Aortic smooth muscle cell (primary cell): ENCODE measurements around the gene MYADM. TPM values are rescaled to one million over a fixed set of nuclear protein-coding genes. Genes with fewer than 3 reads are reported as not detected.

ENCODE experiments used
- total RNA-seq: library from RNA; depleted of rRNA; stranded (reverse); fragments of >200 nt; gene quantifications from 2 replicates; pipeline ENCODE4 v1.2.3, GENCODE V29; 2014

MYADM gene, protein sequence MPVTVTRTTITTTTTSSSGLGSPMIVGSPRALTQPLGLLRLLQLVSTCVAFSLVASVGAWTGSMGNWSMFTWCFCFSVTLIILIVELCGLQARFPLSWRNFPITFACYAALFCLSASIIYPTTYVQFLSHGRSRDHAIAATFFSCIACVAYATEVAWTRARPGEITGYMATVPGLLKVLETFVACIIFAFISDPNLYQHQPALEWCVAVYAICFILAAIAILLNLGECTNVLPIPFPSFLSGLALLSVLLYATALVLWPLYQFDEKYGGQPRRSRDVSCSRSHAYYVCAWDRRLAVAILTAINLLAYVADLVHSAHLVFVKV
- total RNA-seq = 8.6 and 16.4 TPM in 2 replicates

DNA sequence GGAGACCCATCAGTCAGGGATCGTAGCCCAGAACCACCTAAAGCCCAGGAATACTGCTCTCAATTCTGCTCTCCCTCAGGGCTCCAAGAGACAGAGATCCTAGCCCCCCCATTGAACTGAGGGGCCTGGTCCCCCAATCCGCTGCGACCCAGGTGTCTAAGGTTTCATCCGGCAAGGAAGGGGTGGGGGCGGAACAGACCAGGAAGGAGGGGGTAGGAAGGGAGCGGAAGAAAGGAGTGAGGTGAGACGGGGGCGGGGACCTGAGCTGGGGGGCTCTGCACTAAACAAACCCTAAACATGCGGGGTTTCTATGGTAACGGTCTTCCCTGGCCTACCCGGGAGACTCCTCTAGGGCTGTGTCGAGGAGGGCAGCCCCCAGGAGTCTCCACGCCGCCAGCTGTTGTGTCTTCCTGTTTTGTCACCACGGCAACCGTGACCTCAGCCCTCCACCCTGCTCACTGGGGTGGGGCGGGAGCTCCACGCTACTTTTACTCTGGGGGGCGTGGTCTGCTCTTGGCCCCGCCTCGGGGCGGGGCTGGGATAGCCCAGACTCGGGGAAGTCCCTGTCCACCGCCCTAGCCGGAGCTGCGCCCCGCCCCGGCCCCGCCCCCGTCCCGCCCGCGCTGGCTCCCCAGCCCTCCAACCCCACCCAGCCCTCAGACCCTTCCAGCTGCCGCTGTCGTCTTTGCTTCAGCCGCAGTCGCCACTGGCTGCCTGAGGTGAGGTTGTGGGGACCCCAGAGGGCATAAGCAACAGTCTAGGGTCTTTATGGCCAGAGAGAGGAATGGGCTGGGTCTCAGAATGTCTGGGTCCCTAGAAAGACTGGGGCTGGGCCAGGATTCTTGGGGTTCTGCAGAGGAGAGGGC, at the start of gene MYADM:
MYADM (plus strand) TSS at position 659 of the 866 bp plus-strand sequence. CDS start 5,647 bp downstream, outside the sequence.

DNA sequence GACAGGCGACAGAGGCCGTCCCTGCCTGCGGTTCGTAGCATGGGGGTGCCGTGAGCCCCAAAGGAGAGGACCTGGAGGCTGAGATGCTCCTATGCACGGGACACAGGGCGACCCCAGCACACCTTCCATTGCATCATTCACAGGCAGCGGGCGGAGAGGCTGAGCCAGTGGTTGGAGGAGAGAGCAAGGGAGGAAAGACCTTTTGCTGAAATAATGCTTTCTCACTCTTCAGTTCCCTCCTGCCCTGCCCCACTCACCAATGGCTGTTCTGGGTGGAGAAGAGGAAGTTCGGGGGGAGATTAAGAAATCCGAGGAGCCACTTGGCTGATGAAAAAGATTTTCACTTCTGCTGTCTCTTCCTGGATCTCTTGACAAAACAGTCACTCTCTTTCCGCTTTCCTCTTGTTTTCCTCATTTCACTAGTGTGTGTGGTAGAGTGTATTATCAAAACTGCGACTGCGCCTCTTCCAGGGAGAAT, 43.5 kb upstream of the MYADM start, which contains the start of gene NLRP12:
NLRP12 (minus strand) TSS at position 181 of the 478 bp plus-strand sequence; CDS start at position 41, 140 bp downstream.

DNA sequence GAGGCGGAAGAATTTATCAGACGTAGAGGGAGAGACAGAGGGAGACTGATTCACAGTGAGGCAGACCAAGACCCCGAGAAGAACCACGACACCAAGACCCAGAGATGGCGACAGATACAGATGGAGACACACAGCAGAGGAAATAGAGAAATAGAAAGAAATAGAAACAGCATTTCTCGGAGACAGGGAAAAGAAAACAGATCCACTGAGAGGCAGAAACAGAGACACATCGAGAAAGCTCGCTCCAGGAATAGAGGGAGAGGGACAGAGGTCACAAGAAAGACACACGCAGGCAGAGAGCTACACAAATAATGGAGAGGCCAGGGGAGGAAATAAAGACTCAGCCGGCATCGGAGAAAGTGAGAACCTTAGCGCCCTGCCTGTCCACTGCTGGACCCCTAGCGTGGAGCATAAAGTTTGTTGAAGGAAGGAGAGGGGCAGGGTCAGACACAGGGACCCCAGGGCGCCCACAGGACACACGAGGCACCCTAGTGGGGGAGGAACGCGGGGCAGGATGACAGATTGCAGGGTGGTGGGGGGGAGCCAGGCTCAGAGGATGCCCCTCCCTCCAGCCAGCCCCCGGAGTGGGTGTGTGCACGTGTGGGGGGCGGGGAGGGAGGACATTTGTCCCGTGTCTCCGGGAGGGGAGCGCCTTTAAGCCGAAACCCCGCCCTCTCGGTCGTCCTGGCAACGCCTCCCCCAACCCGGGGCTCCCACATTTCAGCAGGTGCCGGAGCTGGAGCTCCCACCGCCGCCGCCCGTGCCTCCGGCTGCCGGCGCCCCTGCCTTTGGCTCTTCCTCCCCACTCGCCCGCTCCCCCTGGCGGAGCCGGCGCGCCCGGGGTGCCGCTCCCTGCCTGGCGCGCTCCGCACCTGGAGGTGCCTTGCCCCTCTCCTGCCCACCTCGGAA, 14.1 kb downstream of the MYADM start, which contains the start of gene PRKCG:
PRKCG (plus strand) TSS at position 716 of the 909 bp plus-strand sequence. CDS start 298 bp downstream, outside the sequence.

DNA sequence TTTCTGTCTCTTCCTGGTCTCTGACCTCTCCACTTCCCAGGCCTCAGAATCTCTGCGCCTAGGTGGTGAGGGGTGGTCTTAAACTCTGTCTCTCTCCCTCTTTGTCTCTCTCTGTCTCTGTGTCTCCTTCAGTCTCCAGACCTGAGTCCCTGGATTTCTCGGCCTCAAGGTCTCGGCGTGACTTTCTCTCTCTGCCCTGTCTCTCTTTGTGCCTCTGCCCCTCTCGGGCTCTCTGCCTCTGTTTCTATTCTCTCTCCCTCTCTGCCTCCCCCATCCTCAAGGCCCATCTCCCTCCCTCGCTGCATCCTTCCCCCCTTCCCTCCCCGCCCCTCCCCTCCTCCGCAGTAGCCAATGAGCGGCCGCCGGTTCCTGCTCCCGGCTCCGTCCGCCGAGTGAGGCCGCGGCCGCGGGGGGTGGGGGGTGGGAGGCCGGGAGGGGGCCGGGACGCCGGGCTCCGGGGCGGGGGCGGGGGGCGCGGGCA, 41.3 kb downstream of the MYADM start, which contains the start of gene CACNG7:
CACNG7 (plus strand) TSS at position 344 of the 481 bp plus-strand sequence. CDS start 3,554 bp downstream, outside the sequence.

Other genes starting within 250 kb of the MYADM start
- not detected in 2 replicates for gene DPRX, start 235.9 kb upstream of the MYADM start, total RNA-seq
- gene NLRP12, start 43.6 kb upstream of the MYADM start, total RNA-seq = under 0.01 TPM in 1 of 2 replicates, not detected in the other
- 0.19 and 0.26 TPM in 2 replicates for gene PRKCG, start 14.3 kb downstream of the MYADM start, total RNA-seq
- gene CACNG7, start 41.4 kb downstream of the MYADM start, total RNA-seq = 0.13 and 0.75 TPM in 2 replicates
- gene CACNG8, start 95.1 kb downstream of the MYADM start, total RNA-seq = 0.12 and 0.26 TPM in 2 replicates
- 0.37 and 0.53 TPM in 2 replicates for gene CACNG6, start 123.8 kb downstream of the MYADM start, total RNA-seq
- gene VSTM1, start 196.0 kb downstream of the MYADM start, total RNA-seq = not detected in 2 replicates
- not detected in 2 replicates for gene TARM1, start 213.5 kb downstream of the MYADM start, total RNA-seq
- 0.06 and 0.13 TPM in 2 replicates for gene OSCAR, start 232.9 kb downstream of the MYADM start, total RNA-seq
- 19.5 and 23.3 TPM in 2 replicates for gene NDUFA3, start 235.0 kb downstream of the MYADM start, total RNA-seq
- gene TFPT, start 247.8 kb downstream of the MYADM start, total RNA-seq = 20.6 and 26.0 TPM in 2 replicates
- gene PRPF31, start 247.9 kb downstream of the MYADM start, total RNA-seq = 54.7 and 58.1 TPM in 2 replicates